GM12872 (cell line): Measurements from ENCODE around the gene REEP1.

ENCODE experiments used
- TF ChIP-seq, protein P1 (sequence below): IDR thresholded peaks from 3 replicates; pipeline ENCODE4 v1.5.1; 2011; ENCODE audit warnings: low read depth, mild to moderate bottlenecking, low read length, moderate library complexity; ENCODE audit not compliant: insufficient read depth

The REEP1 gene

DNA sequence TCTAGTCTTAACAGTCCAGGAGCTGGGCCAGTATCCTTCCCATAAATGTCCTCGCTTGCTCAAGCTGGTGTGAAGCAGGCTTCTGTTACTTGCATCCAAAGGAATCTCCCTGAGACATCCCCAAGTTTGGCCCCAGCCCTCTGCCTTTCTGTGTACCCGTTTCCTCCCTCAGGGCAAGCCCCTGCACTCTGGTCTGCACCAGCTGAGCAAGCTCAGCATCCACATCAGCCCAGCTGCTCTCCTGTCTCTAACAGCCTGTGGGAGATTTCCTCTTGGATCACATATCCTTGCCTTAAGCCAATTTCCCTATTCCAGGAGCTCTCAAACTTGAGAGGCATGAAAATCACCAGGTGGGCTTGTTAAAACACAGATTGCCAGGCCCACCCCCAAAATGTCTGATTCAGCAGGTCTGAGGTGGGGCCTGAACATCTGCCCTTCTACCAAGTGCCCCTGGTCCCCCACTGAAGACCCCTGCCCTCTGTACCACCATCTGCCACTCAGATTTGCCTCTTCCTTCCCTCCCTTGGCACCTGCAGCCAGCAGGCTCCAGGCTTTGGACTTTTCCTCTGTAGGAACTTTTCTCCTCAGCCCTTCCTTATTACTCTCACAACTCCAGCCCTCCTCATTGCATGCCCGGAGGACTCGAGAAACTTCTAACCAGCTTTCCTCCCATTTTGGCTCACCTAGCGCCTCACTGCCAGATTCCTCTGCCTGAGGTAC is 32.1 kb downstream of the REEP1 start:
- TF ChIP-seq, protein P1, sequence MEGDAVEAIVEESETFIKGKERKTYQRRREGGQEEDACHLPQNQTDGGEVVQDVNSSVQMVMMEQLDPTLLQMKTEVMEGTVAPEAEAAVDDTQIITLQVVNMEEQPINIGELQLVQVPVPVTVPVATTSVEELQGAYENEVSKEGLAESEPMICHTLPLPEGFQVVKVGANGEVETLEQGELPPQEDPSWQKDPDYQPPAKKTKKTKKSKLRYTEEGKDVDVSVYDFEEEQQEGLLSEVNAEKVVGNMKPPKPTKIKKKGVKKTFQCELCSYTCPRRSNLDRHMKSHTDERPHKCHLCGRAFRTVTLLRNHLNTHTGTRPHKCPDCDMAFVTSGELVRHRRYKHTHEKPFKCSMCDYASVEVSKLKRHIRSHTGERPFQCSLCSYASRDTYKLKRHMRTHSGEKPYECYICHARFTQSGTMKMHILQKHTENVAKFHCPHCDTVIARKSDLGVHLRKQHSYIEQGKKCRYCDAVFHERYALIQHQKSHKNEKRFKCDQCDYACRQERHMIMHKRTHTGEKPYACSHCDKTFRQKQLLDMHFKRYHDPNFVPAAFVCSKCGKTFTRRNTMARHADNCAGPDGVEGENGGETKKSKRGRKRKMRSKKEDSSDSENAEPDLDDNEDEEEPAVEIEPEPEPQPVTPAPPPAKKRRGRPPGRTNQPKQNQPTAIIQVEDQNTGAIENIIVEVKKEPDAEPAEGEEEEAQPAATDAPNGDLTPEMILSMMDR, result no peak

DNA sequence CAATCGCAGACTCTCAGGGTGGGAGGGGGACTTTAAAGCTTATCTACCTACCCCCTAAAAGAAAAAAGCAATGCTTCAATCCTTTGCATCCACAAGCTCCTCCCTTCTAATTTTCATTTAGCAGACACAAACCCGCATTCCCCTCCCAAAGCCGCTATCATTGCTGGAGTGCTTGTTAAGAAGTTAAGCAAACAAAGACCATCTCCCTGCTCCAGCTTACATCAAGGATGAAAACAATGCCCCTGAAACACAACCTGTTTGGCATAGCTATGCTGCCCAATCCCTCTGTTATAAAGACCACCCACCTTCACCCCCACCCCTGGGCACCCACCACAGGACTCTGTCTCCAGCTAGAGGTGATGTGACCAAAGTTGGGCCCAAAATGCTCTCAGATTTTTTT is 33.0 kb downstream of the REEP1 start:
- TF ChIP-seq, protein P1, result no peak

DNA sequence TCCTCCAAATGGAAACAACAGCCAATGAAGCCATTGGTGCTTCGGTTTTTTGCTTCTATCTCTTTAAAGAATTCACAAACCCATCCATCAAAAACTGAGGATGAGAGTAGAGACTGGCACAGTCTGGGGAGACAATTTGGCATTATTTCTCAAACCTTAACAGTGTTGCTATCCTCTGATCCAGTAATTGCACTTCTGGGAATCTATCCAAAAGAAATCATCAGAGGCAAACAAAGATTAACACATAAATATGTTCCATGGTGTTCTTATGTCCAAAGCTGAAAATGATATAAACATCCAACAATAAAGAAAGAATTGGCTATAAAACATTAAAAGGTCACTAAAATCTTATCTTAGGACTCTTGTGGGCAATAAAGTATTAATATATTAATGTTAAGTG is 35.1 kb downstream of the REEP1 start:
- TF ChIP-seq, protein P1, result no peak

DNA sequence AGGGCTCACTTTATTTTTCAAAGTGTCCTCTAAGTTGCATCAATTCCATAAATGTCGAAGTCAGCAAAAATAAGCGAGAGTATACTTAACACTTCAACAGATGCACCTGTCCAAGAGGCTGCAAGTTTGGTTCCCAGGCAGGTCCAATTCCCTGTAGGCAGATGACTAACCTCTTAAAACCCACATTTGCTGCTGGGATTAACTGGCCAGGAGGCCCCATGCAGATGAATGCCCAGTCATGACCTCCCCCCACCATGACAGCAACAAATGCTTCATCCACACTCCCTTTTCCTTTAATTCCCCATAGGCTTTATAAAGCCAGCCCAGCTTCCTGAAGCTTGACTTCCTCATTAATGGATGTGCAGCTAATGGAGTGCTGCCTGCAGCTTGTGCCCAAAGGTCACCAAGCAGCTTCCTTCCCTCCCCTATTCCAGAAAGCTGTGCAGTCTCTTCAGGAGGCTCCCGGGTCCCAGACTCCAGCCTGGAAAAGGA is 35.7 kb downstream of the REEP1 start:
- TF ChIP-seq, protein P1, result no peak

DNA sequence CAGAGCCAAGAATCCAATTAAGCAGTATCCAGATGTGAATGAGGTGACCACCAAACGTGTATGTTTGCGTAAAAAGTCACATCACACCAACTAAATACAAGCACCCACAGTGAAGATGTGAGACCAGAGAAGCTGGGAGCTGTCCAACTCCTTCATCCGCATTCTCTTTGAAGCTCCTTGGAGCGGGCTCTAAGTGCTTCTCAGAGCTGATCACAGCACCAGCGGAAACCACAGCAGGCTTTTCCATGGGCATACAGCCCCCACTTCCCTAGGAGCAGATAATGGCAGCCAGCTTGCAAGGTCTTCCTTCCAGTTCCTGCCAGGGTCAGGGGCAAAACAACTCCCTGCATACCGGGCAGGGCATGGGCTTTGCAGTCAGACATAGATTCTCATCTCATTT is 36.4 kb downstream of the REEP1 start:
- TF ChIP-seq, protein P1, result no peak

DNA sequence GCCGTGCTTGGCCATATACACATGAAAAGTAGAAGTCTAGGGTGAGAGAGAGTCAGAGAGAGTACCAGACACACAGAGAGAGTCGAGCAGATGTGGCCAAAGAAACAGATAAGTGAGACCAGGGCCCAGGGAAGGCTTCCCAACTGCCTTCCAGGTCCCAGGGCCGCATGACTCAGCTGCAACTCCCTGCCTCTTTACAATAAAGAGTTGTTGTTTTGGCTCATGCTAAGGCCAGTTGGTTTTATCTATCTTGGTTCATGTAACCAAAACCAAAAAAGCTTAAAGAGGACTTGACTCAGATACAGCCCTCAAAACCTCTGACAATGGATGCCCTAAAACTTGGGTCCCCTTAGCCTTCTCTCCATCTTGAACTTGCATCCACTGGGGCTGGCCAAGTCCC is 36.9 kb downstream of the REEP1 start:
- TF ChIP-seq, protein P1, result no peak

DNA sequence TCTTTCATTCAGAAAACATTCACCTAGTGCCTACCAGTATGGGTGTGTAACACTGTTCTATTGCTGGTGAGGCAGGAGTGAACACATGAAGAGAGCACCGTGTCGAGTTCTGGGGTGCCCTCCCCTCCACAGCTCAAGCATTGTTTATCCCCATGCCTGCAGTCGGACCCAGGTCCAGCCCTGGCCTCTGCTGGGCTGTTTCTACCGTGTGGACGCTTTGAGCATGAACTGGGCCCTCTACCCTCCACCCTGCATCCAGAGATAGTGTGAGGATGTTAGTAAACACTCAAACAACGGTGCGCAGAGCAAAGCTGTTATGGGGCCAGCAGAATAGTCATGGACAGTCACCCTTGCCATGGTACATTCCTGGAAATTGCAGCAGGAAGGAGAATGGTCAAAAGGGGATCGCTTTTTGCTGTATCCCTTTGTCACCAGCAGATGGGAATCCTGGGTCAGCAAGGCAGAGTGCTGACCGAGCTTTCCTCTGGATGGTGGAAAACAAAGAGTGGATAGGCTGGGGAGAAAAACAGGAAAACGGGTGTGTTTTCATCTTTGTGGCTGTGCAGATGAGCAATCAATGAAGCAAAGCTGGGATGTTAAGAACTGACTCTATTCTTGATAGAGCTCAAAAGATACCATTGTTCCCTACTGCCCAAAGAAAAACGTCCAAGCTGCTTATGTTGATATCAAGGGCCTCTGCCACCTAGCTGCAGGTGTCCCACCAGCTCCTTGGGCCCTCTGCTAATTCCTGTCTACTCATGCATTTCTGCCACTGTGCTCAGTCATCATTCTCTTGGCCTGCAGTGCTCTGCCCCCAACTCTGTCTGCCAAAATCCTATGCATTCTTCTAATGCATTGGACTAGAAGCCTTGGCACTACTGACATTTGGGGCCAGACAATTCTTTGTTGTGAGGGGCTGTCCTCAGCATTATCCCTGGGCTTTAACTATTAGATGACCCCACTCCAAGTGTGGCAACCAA is 38.7 kb downstream of the REEP1 start:
- TF ChIP-seq, protein P1, result no peak
